Stimulated activated CD4-positive, alpha-beta T cell treated with anti-CD3 and anti-CD28 coated beads, Interleukin-1b, Interleukin-23, amount 100 ng/mL, for 1 hour (primary cell): Measurements from ENCODE around the gene PDIK1L.

Experiments used
- DNase-seq, 2 donors: peaks; one replicate each; pipeline ENCODE4 v3.0.0-alpha.2; 2020; ENCODE audit warnings: low read depth in 2 of 2

The PDIK1L gene

DNA sequence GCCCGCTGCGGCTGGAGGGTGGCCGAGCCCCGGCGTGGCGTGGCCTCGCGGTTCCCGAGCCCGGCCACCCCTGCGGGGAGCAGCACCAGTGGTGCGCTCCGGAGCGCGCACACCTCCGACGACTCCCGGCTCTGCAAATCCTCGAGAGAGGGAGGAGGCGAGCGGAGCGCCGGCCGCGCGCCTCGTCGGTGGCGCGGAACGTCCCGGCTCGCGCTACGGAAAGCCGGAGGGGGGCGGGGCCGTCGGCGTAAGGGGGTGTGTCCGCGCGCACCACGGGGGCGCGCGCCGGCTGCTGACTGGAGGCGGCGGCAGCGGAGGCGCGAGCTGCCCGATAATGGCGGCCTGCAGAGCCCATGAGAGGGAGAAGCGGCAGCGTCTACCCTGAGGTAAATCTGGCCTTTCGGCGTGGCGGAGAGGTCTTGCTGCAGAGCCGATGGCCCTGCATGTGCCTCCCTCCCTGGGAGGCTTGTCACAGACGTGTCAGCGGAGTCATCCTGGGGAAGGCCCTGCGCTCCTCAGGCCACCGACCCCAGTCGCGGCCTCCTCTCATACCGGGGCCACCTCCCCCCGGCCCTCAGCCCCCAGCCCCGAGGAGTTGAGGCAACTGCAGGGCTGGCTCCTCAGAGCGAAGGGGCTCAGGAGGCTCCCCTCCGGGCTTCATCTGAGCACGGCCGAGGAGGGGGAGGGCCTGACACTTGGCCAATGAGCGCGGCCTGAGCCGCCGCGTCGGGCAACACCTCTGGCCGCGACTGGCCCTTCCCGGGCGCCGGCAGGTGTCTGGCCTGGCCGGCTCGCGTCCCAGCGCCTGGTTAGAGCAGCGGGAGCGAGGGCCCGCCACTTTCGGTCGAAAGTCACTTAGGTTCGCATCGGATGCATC, at the start of gene PDIK1L:
Gene PDIK1L (plus strand): TSS at position 295 of the 877 bp plus-strand sequence. CDS start 2,485 bp downstream, outside the sequence.
- peak; percentile 89 to 93 for DNase-seq

DNA sequence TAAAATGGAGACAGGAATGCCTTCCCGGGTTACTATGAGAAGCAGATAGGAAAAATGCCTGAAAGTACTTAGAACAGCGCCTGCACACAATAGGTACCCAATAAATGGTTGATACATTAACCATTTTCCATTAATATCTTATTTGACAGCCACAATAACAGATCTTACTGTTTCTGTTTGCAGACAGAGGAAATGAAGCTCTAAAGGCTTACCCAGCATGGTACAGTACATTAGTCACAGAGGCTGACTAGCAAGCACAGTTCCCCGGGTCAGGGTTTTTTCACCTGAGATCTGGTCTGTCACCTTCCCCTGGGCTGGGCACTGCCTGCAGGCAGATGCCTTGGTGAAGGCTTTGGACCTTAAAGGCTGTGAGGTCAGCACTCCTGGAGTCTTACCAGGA, 47.1 kb upstream of the PDIK1L start:
- no peak for DNase-seq

DNA sequence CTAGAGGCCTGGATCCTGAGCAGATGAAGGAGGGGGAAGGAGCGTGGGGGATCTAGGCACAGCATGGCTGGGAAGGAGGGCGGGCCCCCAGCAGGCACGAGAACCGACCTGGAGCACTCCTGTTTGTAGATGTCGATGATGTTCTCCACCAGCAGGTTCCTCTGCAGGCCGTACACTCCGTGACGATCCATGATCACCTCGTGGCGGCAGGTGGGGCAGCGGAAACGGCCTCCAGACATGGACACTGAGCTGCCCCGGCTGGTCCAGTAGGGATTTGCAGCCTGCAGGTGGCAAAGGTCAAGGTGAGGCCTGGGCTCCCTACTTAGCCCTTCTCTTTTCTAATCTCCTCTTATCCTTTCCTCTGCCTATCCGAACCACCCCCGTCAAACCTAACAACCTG, 45.5 kb upstream of the PDIK1L start:
- DNase-seq, result no peak

DNA sequence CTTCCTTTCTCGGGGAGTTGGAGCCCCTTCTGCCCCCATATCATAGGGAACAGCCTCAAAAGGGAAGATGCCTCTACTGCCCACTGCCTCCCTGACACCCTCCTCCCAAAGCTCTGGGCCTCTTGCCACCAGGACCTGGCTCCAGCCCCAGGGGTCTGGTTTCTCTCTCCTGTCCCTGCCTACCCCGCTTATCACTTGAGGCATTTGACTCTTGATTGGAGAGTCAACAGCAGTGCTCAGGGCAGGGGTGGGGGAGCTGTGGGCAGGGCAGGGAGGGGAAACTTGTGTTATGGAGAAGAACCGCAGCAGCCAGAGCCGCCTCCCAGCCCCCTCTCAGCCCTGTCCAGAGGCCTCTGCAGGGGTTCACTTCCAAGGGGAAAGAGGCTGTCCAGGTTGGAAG, 44.8 kb upstream of the PDIK1L start:
- no peak for DNase-seq

DNA sequence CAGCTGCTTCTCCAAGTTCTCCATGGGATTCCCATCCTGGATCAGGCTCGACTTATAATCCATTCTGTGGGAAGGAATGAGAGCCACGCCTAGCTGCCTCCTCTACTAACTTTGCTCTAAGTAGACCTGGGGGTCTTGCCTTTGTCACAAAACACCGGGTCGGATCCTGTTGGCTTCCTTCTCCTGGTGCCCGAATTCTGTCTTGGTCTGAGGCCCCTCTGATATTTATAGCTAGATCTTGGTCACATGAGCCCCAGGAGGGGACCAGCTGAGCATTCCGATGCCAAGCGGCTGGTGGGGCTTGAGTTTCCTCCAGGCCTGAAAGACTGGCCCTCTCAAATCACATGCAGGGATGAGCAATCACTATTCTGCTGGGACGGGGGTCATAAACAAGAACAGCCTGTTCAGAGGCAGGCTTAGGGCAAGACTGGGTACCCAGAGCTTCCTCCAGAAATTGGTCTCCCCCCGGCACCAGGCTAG, 44.2 kb upstream of the PDIK1L start, which contains the start of gene TRIM63:
Gene TRIM63 (minus strand): TSS at position 199 of the 480 bp plus-strand sequence. CDS start 136 bp downstream, at position 63.
- no peak for DNase-seq

DNA sequence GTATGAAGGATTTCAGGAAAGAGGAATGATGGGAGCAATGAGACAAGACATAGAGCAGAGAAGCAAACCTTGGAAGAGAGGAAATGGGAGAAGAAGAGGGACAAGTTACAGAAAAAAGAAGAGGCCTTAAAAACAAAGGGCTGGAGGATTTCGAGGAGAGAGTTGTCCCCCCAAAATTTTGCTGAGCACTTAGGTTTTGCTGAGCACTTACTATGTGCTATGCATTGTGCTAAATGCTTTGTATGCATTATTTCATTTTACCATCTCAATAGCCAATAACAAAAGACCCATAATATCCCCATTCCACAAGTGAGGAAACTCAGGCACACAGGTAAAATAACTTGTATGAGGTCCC, 41.7 kb upstream of the PDIK1L start:
- no peak for DNase-seq

DNA sequence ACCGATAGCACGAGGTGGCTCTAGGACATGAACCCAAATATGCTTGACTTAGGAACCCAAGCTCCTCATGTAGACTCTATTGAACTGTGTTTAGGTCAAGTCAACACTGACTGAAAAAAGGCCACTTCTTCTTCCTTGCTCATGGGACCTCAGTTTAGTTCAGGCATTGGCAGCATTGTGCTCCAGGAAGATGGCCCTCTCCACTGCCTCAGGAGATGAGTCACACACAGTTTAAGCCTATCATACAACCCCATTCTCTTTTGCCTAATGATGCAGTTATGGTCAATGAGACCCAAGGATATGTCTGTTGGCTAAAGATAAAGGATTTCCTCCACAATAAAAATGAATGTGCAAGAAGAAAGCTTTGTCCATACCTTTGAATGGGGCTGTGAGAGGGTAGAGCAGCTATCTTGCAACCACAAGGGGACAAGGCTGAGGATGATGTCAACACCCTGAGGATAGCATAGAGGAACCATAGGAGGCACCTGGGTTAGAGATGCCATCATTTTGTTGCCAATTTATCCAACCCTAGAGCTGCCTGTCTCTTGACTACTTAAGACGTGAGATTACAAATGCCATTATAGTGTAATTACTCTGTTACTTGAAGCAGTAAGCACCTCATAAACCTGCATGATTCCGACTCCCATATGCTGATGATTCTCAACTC, 41.2 kb upstream of the PDIK1L start:
- no peak for DNase-seq

DNA sequence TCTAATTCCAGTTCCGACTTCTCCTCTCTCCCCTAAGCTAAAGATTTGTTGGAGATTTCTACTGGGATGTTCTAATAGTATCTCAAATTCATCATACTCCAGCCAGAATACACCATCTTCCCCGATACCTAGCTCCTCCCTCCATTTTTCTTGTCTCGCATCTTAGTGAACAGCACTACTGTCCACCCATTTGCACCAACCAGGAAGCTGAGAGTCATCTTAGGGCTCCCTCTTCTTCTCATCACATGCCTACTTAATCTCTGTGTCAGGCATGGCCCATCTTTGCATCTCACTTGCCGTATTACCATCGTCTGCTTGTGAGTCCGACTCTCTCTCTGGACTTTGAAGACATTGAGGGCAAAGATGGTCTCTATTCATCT, 40.7 kb upstream of the PDIK1L start:
- no peak for DNase-seq

DNA sequence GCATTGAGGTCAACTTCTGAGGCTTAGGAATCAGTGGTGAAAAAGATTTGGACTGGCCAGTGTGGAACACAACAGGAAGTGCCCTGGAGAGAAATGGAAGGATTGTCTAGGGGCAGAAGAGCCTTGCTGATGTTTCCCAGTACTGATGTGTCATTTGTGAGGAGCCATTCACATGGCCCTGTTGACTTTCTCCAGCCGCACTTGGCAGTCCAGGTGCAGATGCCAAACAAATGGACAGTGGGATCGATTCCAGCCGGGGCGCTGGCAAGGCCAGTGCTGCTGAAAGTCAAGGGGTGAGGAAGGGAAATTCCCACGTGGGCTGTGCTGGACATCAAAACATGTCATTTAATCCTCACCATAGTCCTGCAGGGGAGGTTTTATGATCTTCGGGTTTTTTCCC, 39.3 kb upstream of the PDIK1L start:
- no peak for DNase-seq

DNA sequence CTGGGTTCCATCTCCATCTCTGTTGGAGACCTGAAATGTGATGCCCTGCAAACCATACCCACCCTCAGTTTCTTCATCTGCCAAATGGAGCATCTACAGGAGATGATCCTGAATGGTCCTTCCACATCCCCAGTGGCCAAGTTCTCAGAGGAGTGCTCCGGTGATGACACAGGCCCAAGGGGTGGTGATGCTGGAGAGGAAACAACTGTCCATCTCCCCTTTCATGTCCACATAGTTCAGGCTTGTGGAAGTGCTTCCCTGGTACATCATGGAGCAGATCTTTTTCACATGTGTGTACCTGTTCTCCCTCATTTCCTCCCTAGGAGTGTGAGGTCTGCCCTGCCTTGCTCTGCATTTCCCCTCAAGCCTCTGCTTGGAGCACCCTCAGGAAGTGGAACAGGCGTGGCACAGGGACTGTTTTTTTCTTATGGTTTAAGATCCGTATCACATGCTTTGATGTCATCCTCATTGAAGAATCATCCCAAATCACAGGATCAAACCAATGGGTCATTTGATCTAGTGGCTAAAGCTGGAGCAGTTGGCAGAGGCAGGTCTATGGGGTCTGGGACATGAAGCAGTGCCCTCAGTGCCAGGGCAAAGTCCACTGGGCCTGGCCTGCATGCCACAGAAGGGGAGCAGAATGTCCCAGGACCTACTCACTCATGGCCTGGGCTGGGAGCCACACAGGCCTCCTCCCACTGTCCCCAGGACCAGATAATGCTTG, 36.0 kb upstream of the PDIK1L start:
- no peak for DNase-seq

DNA sequence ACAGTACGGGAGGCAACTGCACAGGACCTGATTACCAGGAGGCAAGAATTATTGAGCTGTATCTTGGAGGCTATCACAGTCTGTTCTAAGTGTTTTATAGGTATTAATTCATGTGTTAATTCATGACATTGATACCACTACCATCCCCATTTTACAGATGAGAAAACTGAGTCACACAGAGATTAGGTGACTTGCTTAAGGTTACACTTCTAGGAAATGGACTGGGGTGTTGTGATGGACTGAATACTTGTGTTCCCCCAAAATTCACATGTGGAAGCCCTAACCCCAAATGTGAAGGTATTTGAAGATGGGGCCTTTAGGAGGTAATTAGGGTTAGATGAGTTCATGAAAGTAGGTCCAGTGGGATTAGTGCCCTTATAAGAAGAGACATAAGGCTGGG, 34.1 kb upstream of the PDIK1L start:
- DNase-seq, result no peak

DNA sequence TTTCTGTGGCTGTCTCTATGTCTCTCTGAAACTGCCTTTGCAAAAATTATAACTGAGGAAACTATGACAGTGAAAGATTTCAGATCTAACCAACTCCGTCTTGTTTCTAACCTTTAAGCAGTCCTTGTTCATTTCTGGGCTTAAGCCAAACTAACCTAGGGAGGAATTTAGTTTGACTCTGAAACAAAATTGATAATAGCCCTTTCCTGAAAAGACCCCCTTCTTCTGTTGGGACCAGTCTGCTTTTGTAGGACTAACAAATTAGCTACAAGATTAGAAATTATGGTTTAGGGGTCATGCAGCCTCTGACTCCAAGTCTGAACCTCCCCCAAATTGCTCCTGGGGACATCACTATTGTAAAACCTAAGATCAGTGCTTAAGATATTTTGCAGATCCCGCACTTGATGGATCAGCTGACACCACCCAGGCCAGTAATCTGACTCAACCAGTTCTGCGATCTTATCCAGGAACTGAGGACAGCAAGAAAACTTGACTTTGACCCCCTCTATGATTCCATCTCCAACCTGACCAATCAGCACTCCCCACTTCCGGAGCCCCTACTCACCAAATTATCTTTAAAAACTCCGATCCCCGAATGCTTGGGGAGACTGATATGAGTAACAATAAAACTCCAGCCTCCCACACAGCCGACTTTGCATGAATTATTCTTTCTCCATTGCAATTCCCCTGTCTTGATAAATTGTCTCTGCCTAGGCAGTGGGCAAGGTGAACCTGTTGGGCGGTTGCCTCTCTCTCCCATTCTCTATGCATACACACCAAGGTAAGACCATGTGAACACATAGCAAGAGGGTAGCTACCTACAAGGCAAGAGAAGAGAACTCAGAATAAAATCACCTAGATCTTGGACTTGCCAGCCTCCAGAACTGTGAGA, 33.1 kb upstream of the PDIK1L start:
- DNase-seq, result no peak

DNA sequence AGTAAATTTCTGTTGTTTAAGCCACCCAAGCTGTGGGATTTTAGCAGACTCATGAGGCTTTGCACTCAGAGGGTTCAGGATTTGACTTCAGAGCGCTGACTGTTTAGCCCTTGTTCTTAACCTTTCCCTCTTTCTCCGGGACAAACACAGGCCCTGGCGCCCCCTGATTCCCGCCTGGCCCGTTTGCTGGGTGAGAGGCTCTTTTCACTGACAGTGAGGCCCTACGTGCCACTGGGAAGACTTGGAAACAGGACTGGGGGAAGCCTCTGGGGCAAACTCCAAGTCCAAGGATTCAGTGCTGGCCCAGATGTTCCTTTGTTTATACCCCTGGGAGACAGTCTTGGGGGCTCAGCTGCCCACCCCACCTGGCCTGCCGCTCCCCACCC, 32.5 kb upstream of the PDIK1L start:
- DNase-seq, result no peak

DNA sequence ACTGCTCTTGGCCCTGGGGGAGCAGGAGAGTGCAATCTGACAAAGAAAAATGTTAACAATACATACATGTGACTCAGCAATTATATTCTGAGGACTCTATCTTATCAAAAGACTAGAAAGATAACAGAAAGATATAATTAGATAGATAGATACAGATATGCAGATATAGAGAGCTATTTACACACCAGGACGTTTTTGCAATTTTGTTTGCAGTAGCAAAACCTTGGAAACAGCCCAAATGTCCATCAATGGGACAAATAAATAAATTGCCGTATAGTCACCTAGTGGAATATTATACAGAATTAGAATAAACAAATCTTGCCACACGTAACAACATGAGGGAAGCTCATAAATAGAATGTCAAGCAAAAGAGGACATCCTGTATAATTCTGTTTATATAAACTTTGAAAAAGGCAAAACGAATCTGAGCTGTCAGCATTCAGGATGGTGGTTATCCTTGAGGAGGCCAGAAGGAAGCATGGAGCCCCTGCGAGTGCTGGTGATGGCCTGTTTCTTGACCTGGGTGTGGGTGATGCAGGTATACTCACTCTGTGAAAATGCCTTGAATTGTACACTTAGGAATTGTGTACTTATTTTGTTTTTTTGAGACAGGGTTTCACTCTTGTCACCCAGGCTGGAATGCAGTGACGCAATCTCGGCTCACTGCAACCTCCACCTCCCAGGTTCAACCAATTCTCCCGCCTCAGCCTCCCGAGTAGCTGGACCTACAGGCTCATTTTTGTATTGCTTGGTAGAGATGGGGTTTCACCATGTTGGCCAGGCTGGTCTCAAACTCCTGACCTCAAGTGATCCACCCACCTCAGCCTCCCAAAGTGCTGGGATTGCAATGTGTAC, 31.4 kb upstream of the PDIK1L start:
- no peak for DNase-seq

DNA sequence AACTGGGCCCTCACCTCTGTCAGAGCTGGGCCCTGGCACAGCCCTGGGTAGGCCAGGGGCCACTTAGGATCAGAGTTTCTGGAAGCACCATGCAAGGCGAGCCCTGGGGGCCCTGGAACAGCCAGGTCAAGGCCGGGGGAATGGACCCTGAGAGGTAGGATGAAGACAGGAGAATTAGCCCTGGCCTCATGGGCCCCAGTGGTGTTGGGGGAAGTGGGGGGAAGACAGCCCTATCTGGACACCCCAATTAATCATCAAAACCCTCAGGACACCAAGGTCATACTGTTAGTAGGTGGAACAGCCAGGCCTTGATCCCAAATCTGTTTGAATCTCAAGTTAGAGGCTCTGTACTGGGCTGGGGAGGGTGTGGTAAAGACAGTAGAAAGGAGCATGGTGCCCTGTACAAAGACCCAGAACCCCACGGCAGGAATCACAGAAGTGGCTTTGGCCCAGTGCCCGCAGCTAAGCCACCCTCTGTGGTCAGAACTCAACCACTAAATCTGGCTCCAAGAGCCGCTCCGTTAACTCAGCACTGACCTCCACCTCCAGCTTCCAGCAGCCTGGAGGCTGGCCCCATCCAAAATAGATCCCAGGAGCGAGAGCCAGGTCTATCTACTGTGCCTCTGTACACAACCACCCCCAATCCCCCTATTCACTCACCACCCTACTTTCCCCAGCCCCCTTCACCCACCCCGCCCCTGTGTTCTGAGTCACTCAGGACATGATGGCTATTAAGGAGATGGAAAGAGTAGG, 30.2 kb upstream of the PDIK1L start:
- no peak for DNase-seq

DNA sequence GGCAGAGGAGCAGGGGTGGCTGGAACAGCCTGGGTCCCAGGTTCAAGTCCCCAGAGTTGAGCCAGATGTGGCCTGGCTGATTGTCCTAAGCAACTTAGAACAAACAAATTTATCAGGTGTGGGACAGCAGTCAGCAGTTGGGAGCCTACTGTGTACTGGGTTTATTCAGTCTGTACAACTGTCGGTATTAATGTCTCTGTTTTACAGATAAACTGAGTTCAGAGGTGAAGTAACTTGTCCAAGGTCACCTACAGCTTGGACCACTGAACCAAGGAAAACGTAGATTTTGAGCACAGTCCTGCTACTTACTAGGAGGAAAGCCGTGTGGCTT, 29.6 kb upstream of the PDIK1L start:
- no peak for DNase-seq

DNA sequence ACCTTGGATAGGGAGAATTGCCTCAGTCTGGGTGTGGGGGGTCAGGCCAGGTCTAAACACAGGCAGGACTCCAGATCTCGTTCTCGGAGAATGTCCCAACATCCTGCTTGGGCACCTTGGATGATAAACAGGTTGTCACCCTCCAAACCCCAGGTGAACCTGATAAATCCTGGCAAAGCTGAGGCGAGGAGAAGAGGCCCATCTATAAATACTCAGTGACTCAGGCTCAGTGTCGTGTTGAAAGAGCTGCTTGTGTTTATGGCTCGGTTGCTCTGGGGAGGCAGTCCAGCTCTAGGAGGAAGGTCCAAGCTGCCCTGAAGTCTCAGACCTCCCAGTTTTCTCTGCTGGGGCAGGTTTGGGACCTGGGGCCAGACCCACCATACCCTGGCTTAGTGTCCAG, 28.4 kb upstream of the PDIK1L start:
- no peak for DNase-seq

DNA sequence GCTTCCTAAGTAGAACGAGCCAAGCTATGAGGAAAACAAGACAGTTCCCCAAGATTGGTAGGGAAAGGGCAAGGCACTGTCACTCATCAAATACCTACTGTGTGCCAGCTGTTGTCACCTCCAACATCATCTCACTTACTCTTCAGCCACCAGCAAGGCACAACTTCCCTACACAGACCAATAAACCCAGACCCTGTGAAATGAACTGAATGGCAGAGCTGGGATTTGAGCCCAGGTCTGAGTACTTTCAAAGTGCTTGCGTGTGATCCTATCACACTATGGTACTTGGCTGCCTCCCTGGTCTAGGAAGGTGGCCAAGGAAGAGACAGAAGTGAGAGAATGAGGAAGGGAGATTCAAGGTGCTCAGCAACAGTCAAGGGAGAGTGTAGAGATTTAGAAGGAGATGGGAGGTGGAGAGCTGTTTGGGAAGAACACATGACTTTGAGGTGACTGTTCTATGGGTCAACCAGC, 27.5 kb upstream of the PDIK1L start:
- DNase-seq, result no peak

DNA sequence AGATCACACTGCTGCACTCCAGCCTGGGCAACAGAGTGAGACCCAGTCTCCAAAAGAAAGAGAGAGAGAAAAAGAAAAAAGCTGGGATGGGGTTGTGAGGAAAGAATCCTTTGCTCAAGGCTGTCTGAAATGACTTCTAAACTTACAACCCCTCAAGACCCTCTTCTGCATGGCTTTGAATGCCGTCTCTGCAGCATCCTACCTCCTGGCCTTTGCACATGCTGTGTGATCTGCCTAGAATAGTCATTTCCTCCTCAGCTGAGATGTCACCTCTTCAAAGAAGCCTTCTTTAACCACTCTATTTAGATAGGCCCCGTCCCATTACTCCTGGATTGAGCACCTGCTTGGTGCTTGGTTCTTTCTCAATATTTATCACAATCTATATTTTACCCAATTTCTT, 26.8 kb upstream of the PDIK1L start:
- no peak for DNase-seq

DNA sequence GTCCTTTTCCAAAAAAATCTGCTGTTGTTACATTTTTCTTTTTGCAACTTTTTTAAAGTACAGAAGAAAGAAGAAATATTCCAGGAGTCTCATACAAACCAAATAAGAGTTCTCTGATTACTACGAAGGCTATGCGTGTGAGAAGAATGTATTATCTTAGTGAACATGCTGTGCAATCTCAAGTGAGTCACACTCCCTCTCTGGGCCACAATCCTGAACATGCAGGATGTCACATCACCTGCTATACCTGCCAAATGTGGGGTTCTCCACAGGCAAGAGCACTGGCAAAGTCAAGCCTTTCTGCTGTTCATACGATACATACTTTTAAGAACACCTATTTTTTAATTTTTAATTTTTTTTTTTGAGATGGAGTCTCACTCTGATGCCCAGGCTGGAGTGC, 22.5 kb upstream of the PDIK1L start:
- DNase-seq, result no peak
